GM18861 (cell line): ENCODE results near the gene INTS7.
"Not testable (repeated sequence)": the region's sequence is repeated elsewhere in the genome, so short reads cannot be mapped to it uniquely, and the experiment has no call there.

Source experiments
- ATAC-seq: cut with Tn5 transposase; IDR thresholded peaks from one replicate; pipeline ENCODE4 v1.9.1; 2021; ENCODE audit not compliant: unreplicated experiment

The INTS7 gene

GRCh38 chr1:211986628-211987254 is 48.6 kb downstream of the INTS7 start:
- no peak for ATAC-seq

- peak; percentile 96 for ATAC-seq
Measured at GRCh38 chr1:211985556-211986264, 49.6 kb downstream of the INTS7 start.

- ATAC-seq, result no peak
Measured at GRCh38 chr1:211978596-211978995, 56.8 kb downstream of the INTS7 start.

GRCh38 chr1:211975152-211975941 is 60.0 kb downstream of the INTS7 start:
- no peak for ATAC-seq

- ATAC-seq, result no peak
Measured at GRCh38 chr1:211973541-211973940, 61.8 kb downstream of the INTS7 start.

- ATAC-seq, result no peak
Measured at GRCh38 chr1:211968200-211968834, 67.0 kb downstream of the INTS7 start.

- ATAC-seq, result no peak
Measured at GRCh38 chr1:211967704-211968103, 67.7 kb downstream of the INTS7 start.

- no peak for ATAC-seq
Measured at GRCh38 chr1:211965108-211965805, 70.1 kb downstream of the INTS7 start.

GRCh38 chr1:211959680-211960079 is 75.7 kb downstream of the INTS7 start:
- ATAC-seq, result no peak

- ATAC-seq, result no peak
Measured at GRCh38 chr1:211959221-211959620, 76.1 kb downstream of the INTS7 start.

- not testable (repeated sequence) for ATAC-seq
Measured at GRCh38 chr1:211954028-211954427, 81.3 kb downstream of the INTS7 start.

- not testable (repeated sequence) for ATAC-seq
Measured at GRCh38 chr1:211953543-211953942, 81.8 kb downstream of the INTS7 start.

GRCh38 chr1:211952299-211952698 is 83.1 kb downstream of the INTS7 start:
- ATAC-seq, result no peak

- ATAC-seq, result peak; percentile 93
Measured at GRCh38 chr1:211951856-211952255, 83.5 kb downstream of the INTS7 start.

GRCh38 chr1:211948377-211948776 is 87.0 kb downstream of the INTS7 start:
- ATAC-seq, result no peak

GRCh38 chr1:211947396-211948295 is 87.7 kb downstream of the INTS7 start:
- ATAC-seq, result no peak

- ATAC-seq, result no peak
Measured at GRCh38 chr1:211944733-211945500, 90.4 kb downstream of the INTS7 start.

GRCh38 chr1:211942583-211942982 is 92.8 kb downstream of the INTS7 start:
- no peak for ATAC-seq

- peak; percentile 67 for ATAC-seq
Measured at GRCh38 chr1:211939876-211940468, 95.4 kb downstream of the INTS7 start.
